GM12878 (cell line): ENCODE measurements around the gene PLXND1. TPM values are rescaled to one million over a fixed set of nuclear protein-coding genes. Genes with fewer than 3 reads are reported as not detected.

ENCODE experiments used
- ATAC-seq: fragments of 200-7000 bp; cut with Tn5 transposase; 3 replicates; pipeline ENCODE4 v1.9.1; 2020; ENCODE audit warnings: mild to moderate bottlenecking, moderate library complexity
- BruUV-seq: library from RNA; stranded (reverse); fragments of 400-500 nt; replicated peaks from 2 replicates; lab custom pipeline; 2021; lab: Mats Ljungman, UMichigan
- CTCF ChIA-PET: fragments of 300-600 bp; sonication (Branson Sonifier 250); formaldehyde crosslinking; extraction: SDS; loops from one replicate; lab custom pipeline; 2021; ENCODE audit warnings: inconsistent platforms; lab: Yijun Ruan, JAX
- POLR2A ChIA-PET: fragments of 350-600 bp; formaldehyde crosslinking; extraction: SDS; loops from one replicate; lab custom pipeline; 2021; ENCODE audit warnings: inconsistent platforms; lab: Charles Lee
- RAD21 ChIA-PET: fragments of 300-600 bp; sonication (Branson Sonifier 250); formaldehyde crosslinking; loops from one replicate; lab custom pipeline; 2023; ENCODE audit warnings: antibody characterized with exemption; ENCODE audit not compliant: unreplicated experiment; lab: Charles Lee
- SMC1A ChIA-PET: fragments of 300-600 bp; sonication (Branson Sonifier 250); formaldehyde crosslinking; loops from one replicate; lab custom pipeline; 2023; ENCODE audit not compliant: unreplicated experiment, uncharacterized antibody; lab: Charles Lee
- DNase-seq: peaks from one replicate; pipeline ENCODE4 v3.0.0-alpha.2; 2011; ENCODE audit warnings: low read depth, low spot score
- FAIRE-seq: peaks from 3 replicates; lab custom pipeline; 2011; peaks lifted over from hg19 to GRCh38; lab: Jason Lieb, UNC
- H2AFZ ChIP-seq: 2 replicates; pipeline ENCODE4 v1.6.0; 2011; ENCODE audit warnings: low read depth, low read length, control low read depth; ENCODE audit not compliant: control insufficient read depth
- H3K27ac ChIP-seq: 2 replicates; pipeline ENCODE4 v1.5.1; 2011; ENCODE audit warnings: control low read depth; ENCODE audit not compliant: control insufficient read depth, insufficient read depth
- H3K27me3 ChIP-seq, 2 experiments: replicated peaks in 1 of 2; 2 replicates each; pipeline versions ENCODE4 v1.6.0 to v1.6.1; 2011; ENCODE audit warnings: low read length in 1 of 2; ENCODE audit not compliant: control insufficient read depth in 2 of 2, insufficient read depth in 2 of 2
- H3K36me3 ChIP-seq, 2 experiments: 2 replicates each; pipeline ENCODE4 v1.5.1; 2011; ENCODE audit warnings: low read length in 1 of 2; ENCODE audit not compliant: control insufficient read depth in 2 of 2, insufficient read depth in 2 of 2
- H3K4me1 ChIP-seq: 2 replicates; pipeline ENCODE4 v1.6.1; 2011; ENCODE audit warnings: mild to moderate bottlenecking, low read length, moderate library complexity, mixed read lengths; ENCODE audit not compliant: control insufficient read depth, insufficient read depth
- H3K4me2 ChIP-seq: 2 replicates; pipeline ENCODE4 v1.6.0; 2011; ENCODE audit warnings: control low read depth; ENCODE audit not compliant: control insufficient read depth, insufficient read depth
- H3K4me3 ChIP-seq: fragments of 200-600 bp; sonication (generic); 2 replicates; pipeline ENCODE4 v1.5.1; 2016
- H3K79me2 ChIP-seq: 2 replicates; pipeline ENCODE4 v1.6.0; 2011; ENCODE audit warnings: low read length; ENCODE audit not compliant: control insufficient read depth, insufficient read depth
- H3K9ac ChIP-seq: 2 replicates; pipeline ENCODE4 v1.8.0; 2011; ENCODE audit warnings: low read length, control low read depth, mixed read lengths; ENCODE audit not compliant: control insufficient read depth, insufficient read depth
- H3K9me3 ChIP-seq: replicated peaks from 3 replicates; pipeline ENCODE4 v1.5.1; 2011; ENCODE audit warnings: mild to moderate bottlenecking, low read length; ENCODE audit not compliant: control insufficient read depth, insufficient read depth
- H4K20me1 ChIP-seq: 2 replicates; pipeline ENCODE4 v1.6.0; 2011; ENCODE audit not compliant: control insufficient read depth, insufficient read depth
- ATF3 ChIP-seq: IDR thresholded peaks from 2 replicates; pipeline ENCODE4 v1.6.1; 2011; ENCODE audit warnings: low read depth, mild to moderate bottlenecking, low read length, moderate library complexity, borderline replicate concordance; ENCODE audit errors: extremely low read depth
- MLLT1 ChIP-seq: fragments of 450-650 bp; IDR thresholded peaks from 2 replicates; pipeline ENCODE4 v1.6.1; 2016; ENCODE audit warnings: mild to moderate bottlenecking
- NBN ChIP-seq: fragments of 450-650 bp; IDR thresholded peaks from 2 replicates; pipeline ENCODE4 v1.6.1; 2016
- POLR2AphosphoS5 ChIP-seq: IDR thresholded peaks from 2 replicates; pipeline ENCODE4 v1.6.1; 2011; ENCODE audit warnings: mild to moderate bottlenecking, low read length, inconsistent platforms
- RAD51 ChIP-seq: fragments of 450-650 bp; IDR thresholded peaks from 2 replicates; pipeline ENCODE4 v1.6.1; 2016; ENCODE audit warnings: moderate library complexity, mild to moderate bottlenecking, inconsistent platforms
- SUZ12 ChIP-seq: fragments of 200-600 bp; sonication (generic); IDR thresholded peaks from one replicate; pipeline ENCODE4 v1.6.1; 2018; ENCODE audit warnings: antibody characterized with exemption, mild to moderate bottlenecking; ENCODE audit not compliant: unreplicated experiment
- ZNF592 ChIP-seq: fragments of 450-650 bp; IDR thresholded peaks from 2 replicates; pipeline ENCODE4 v1.6.1; 2017; ENCODE audit warnings: mild to moderate bottlenecking, moderate library complexity
- ZNF622 ChIP-seq: fragments of 450-650 bp; IDR thresholded peaks from 2 replicates; pipeline ENCODE4 v1.6.1; 2017; ENCODE audit warnings: mild to moderate bottlenecking, inconsistent platforms
- WGBS: methylation state at CpG from one replicate; pipeline ENCODE4 v1.1.6; 2016; ENCODE audit warnings: low lambda C conversion rate; ENCODE audit not compliant: insufficient replicate concordance, insufficient coverage; ENCODE audit errors: missing lambda C conversion rate; 5-methylcytosine and 5-hydroxymethylcytosine counted together
- in situ Hi-C: fragments of 300-500 bp; cut with MboI; formaldehyde crosslinking; loops from 9 replicates; pipeline ENCODE4 v1.14.3; 2018; ENCODE audit warnings: mixed read lengths
- intact Hi-C: fragments of 100-400 bp; cut with micrococcal nuclease; formaldehyde crosslinking; loops from one replicate; pipeline ENCODE4 v1.14.2; 2022; ENCODE audit not compliant: unreplicated experiment
- polyA plus RNA-seq, 11 experiments: library from polyadenylated mRNA; depleted of rRNA in 4 of 11; unstranded in 6 of 11; stranded (reverse) in 5 of 11; fragments of >200 nt; fragmentation: Nextera tagmentation in 4 of 11; fragmentation: Illumina TruSeq in 1 of 11; extraction: Ambion mirVana in 4 of 11; extraction: Trizol in 1 of 11; gene quantifications; 1 replicate in 1 of 11; 2 replicates in 10 of 11; pipeline versions ENCODE4 v1.2.1 to v1.2.3, GENCODE V29; 2011 to 2016; ENCODE audit warnings: inconsistent platforms in 2 of 11, missing spikeins in 2 of 11, low read depth in 1 of 11
- total RNA-seq, 4 experiments: library from RNA; depleted of rRNA in 3 of 4; stranded (reverse); fragments of >200 nt in 3 of 4; fragmentation: Illumina TruSeq in 1 of 4; extraction: Trizol in 1 of 4; gene quantifications; 2 replicates each; pipeline versions ENCODE4 v1.2.1 to v1.2.3, GENCODE V29; 2013 to 2021

PLXND1 gene
- total and polyA plus RNA-seq, 10 of the 15 experiments (the other 5 are each of a cell fraction or from before 2014, with no cell fraction given): 0.01 to 2.3 (median 0.72) TPM; not detected in 7

GRCh38 chr3:129519896-129520715 lies 86.4 kb downstream of the PLXND1 start:
- BruUV-seq: no TSS peak
- no peaks in the 10 kb centered on the region; the same call in 1 of the 2 replicates for H3K4me1 ChIP-seq
- TF ChIP-seq ZNF592: no peak
- no peak for TF ChIP-seq RAD51
- TF ChIP-seq ZNF622: no peak
- no peak for TF ChIP-seq SUZ12
- no peak for TF ChIP-seq POLR2AphosphoS5
- no peak for TF ChIP-seq MLLT1
- no peak for TF ChIP-seq ATF3
- TF ChIP-seq NBN: no peak
- TF ChIP-seq, all 136 proteins: peak for 0
- Histone ChIP-seq H3K4me3 (no peak overlapping the region), H3K27ac (no peak overlapping the region), H3K36me3 (no peaks in the 10 kb centered on the region; a peak in 1 of 4 replicates), H3K9ac (no peak overlapping the region), H3K4me2 (no peak overlapping the region), H3K27me3 (no peaks in the 10 kb centered on the region), H4K20me1 (no peaks in the 10 kb centered on the region), H2AFZ (no peak overlapping the region), H3K9me3 (no peaks in the 10 kb centered on the region), H3K79me2 (no peaks in the 10 kb centered on the region)
- in situ Hi-C loops (no loop called here), intact Hi-C loops (no loop called here)
- ATAC-seq: no peak
- DNase-seq: no peak
- FAIRE-seq: no peak
- SMC1A ChIA-PET: interaction anchor here (0.9 kb wide), 1 partner anchor 33 kb away, joined by 3 read pairs; no protein-coding TSS in a partner anchor
- POLR2A ChIA-PET: no interaction called here
- RAD21 ChIA-PET: no interaction called here
- CTCF ChIA-PET: no interaction called here
- 69% methylated on average over 15 of the region's 15 CpGs for WGBS
